Thyroid gland (tissue), 4 donors: ENCODE data around the gene DST.

Source experiments
- POLR2A ChIP-seq, 2 donors: fragments of 450-650 bp; IDR thresholded peaks; one replicate each; pipeline ENCODE4 v1.6.1; 2017; ENCODE audit warnings: antibody characterized with exemption in 2 of 2, mild to moderate bottlenecking in 2 of 2, moderate library complexity in 1 of 2
- TF ChIP-seq, protein P1 (sequence below), 6 experiments: fragments of 200-600 bp in 3 of 6; fragments of 450-650 bp in 3 of 6; sonication (generic) in 3 of 6; IDR thresholded peaks; one replicate each; pipeline ENCODE4 v1.5.1; 2016 to 2019; ENCODE audit warnings: antibody characterized with exemption in 6 of 6, mild to moderate bottlenecking in 2 of 6, inconsistent platforms in 1 of 6, moderate library complexity in 1 of 6

DNA sequence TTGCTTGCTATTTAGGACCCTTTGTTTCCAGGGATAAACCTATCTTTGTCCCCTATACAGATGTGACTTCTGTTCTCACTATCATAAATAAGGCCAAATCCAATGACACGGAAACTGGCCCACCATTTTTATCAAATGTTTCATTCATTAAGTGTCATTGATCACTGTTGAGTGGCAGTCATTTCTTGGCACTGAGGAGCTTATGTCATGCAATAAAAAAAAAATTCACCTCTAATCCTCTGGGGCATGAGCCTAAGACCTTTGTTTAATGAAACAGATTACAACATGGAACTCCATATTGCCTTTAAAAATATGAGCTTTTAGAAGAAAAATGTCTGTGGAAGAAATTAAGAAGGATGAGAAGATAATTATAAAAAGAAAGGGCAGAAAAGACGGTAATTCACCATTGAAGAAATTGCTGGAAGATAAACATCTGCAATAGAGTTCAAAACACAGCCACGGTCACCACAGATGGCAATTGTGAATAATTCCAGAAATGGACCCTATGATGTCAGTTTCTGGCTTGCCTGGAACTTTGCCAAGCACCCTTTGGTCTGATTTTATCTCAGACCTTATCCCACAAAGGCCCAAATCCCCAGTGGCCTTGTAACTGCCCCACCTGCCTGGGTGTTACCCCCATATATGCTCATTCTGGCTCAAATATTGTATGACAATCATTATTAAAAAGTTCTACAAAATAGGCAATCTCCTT lies 91.1 kb downstream of the DST start:
- TF ChIP-seq, protein P1, sequence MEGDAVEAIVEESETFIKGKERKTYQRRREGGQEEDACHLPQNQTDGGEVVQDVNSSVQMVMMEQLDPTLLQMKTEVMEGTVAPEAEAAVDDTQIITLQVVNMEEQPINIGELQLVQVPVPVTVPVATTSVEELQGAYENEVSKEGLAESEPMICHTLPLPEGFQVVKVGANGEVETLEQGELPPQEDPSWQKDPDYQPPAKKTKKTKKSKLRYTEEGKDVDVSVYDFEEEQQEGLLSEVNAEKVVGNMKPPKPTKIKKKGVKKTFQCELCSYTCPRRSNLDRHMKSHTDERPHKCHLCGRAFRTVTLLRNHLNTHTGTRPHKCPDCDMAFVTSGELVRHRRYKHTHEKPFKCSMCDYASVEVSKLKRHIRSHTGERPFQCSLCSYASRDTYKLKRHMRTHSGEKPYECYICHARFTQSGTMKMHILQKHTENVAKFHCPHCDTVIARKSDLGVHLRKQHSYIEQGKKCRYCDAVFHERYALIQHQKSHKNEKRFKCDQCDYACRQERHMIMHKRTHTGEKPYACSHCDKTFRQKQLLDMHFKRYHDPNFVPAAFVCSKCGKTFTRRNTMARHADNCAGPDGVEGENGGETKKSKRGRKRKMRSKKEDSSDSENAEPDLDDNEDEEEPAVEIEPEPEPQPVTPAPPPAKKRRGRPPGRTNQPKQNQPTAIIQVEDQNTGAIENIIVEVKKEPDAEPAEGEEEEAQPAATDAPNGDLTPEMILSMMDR (IDR thresholded peaks at IDR 0.05), result no peak
- no peak for TF ChIP-seq POLR2A (IDR thresholded peaks at IDR 0.05)
